Muscle of back (tissue), 11 donors: ENCODE results near the gene CYFIP2. TPM values are rescaled to one million over a fixed set of nuclear protein-coding genes. Genes with fewer than 3 reads are reported as not detected.
"Not testable (repeated sequence)": the region's sequence is repeated elsewhere in the genome, so short reads cannot be mapped to it uniquely, and the experiment has no call there.

Source experiments
- DNase-seq, 3 donors: peaks; one replicate each; pipeline versions ENCODE4 v3.0.0 to v3.0.0-alpha.2; 2013
- polyA plus RNA-seq, 10 donors: library from polyadenylated mRNA; unstranded; fragments of 120-200 nt; gene quantifications; one replicate each; pipeline ENCODE4 v1.2.1, GENCODE V29; 2013; ENCODE audit not compliant: insufficient read length in 10 of 10

The CYFIP2 gene
- polyA plus RNA-seq, 10 donors: 4.0 to 15.4 (median 7.2) TPM

- DNase-seq: no peak
Measured at GRCh38 chr5:157388111-157388710, 122.3 kb downstream of the CYFIP2 start.

- no peak for DNase-seq
Measured at GRCh38 chr5:157389103-157389502, 123.2 kb downstream of the CYFIP2 start.

DNA sequence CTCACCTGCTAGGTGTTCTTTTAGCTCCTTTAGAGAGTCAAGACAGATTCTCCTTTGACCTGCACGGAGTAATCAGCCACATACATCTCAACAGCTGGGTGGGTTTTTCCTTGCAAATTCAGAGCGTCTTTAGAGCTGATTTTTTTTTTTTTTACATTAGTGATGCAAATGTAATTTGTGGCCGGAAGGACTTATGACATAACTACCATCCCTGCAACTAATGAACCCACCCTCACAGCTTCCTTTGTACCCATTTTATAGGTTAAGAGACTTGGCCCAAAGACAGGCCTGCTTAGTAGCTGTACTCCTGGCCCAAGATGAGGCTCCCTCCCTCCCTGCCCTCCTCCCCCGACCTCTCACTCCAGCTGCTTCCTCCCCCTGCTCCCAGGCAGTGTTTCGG is 124.2 kb downstream of the CYFIP2 start:
- DNase-seq: no peak

DNA sequence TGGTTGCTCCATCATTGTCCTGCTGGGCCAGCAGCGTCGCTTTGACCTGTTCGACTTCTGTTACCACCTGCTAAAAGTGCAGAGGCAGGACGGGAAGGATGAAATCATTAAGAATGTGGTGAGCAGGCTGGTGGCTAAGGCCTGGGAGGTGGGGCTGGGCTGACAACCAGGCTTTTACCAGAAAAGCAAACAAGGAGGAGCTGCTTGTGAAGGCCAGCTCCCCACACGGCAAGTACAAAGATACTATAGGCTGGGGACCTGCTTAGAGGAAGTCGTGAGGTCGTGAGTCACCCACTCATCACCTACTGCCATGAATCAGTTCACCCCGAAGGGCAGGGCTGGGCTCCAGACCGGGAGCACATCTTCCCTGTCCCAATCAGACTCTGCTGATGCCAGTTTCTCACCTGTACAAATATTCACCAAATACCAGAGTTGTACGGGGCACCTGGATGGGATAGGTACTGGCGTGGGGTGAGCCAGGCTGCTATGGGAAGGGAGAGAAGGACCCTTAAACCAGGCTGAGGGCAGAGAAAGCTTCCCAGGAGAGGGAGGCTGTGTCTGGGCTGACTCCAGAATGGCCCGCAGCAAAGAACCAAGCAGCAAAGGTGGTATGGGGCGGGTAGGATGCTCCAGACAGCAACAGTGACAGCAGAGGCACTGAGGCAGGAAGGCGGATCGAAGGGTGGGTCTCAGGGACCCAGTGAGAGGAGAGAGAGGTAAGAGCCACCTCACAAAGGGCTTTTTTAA is 124.8 kb downstream of the CYFIP2 start:
- peak in 1 of 3 donors; percentile 82 for DNase-seq

DNA sequence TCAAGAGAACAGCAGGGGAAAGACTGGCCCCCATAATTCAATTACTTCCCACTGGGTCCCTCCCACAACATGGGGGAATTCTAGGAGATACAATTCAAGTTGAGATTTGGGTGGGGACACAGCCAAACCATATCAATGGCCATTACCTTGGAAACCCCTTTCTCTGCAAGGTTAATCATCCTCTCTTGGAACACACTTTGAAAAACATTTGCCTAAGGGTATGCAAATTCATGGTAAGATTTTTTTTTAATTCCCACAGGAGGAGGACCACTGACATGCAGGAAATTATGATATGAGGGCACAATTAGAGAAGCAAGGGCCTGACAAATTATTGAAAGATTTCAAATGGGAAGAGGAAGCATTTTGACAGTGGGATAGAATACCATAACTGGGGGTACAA is 132.4 kb downstream of the CYFIP2 start:
- DNase-seq: no peak

DNA sequence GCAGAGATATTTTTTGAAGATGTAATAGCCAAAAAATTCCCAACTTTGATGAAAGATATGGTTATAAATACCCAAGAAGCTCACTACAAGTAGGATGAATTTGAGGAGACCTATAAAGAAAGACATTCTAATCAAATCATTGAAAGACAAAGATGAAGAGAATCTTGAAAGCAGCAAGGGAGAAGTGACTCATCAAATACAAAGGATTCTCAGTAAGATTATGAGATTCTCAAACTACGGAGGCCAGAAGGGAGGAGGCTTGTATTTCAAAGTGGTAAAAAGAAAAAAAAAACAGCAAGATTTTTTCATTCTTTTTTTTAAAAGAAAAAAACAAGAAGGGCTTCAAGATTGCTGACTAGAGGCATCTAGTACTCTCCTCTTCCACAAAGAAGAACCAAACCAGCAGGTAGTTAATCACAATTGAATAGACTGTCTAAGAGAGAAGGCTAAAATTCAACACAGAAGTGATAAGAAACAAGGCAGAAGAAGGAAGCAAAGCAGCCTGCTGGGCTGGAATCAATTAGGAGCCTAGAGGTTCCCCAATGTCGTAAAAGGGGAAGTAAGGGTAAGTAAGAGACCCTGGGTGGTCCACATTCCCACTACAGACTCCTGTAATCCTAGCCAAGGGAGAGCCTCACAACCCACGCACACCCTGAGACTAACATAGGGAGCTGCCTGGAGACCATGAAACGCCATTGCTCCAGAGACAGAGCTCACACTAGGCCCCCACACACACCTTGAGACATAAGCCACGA is 135.0 kb downstream of the CYFIP2 start:
- no peak for DNase-seq

GRCh38 chr5:157415838-157416237 is 149.9 kb downstream of the CYFIP2 start:
- DNase-seq: no peak

DNA sequence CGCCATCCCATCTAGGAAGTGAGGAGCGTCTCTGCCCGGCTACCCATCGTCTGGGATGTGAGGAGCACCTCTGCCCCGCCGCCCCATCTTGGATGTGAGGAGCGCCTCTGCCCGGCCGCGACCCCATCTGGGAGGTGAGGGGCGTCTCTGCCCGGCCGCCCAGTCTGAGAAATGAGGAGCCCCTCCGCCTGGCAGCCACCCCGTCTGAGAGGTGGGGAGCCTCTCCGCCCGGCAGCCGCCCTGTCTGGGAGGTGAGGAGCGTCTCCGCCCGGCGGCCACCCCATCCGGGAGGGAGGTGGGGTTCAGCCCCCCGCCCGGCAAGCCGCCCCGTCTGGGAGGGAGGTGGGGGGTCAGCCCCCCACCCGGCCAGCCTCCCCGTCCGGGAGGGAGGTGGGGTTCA is 153.6 kb downstream of the CYFIP2 start:
- not testable (repeated sequence) for DNase-seq

DNA sequence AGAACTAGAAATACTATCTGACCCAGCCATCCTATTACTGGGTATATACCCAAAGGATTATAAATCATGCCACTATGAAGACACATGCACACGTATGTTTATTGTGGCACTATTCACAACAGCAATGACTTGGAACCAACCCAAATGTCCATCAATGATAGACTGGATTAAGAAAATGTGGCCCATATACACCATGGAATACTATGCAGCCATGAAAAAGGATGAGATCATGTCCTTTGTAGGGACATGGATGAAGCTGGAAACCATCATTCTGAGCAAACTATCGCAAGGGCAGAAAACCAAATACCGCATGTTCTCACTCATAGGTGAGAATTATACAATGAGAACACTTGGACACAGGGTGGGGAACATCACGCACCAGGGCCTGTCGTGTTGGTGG is 164.0 kb downstream of the CYFIP2 start:
- DNase-seq: not testable (repeated sequence)

DNA sequence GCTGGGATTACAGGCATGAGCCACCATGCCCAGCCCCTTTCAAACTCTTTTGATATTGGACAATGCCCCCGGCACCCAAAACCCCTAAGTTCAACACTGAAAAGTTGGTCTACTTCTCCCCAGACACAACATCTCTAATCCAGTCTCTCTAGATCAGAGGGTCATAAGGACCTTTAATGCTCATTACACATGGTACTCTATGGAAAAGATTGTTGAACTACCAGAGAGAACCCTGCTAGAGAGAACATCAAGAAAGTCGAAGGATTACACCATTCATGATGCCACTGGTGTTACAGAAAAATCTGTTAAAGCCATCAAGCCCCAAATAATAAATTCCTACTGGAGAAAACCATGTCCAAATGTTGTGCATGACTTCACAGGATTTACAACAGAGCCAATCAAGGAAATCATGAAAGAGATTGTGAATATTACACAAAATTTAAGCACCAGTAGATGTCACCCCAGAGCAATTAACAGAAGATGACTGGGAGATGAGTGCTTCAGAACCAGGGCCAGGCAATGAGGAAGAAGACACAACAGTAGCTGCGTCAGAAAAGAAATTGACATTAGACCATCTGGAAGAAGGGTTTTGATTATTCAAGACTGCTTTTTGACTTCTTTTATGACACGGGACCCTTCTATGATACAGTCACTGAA is 165.7 kb downstream of the CYFIP2 start:
- peak; percentile 53 to 78 (median 68) for DNase-seq

- no peak for DNase-seq
Measured at GRCh38 chr5:157434096-157434495, 168.2 kb downstream of the CYFIP2 start.

- DNase-seq: peak; percentile 57 to 91 (median 83)
Measured at GRCh38 chr5:157443041-157443549, 177.2 kb downstream of the CYFIP2 start.

- no peak for DNase-seq
Measured at GRCh38 chr5:157444224-157444623, 178.3 kb downstream of the CYFIP2 start.

Other genes with a start within 250 kb of the CYFIP2 start
- under 1 TPM in 3 of 10 donors, not detected in 7; 0.11 to 0.46 (median 0.16) TPM for gene HAVCR1, start 207.0 kb upstream of the CYFIP2 start, polyA plus RNA-seq
- 1 to 10 TPM; 1.5 to 3.1 (median 2.3) TPM for gene HAVCR2, start 157.1 kb upstream of the CYFIP2 start, polyA plus RNA-seq
- gene MED7, start 123.3 kb upstream of the CYFIP2 start, polyA plus RNA-seq: 10 to 100 TPM; 11.2 to 13.7 (median 12.4) TPM
- gene GARIN3, start 99.9 kb upstream of the CYFIP2 start, polyA plus RNA-seq: not detected
- gene ITK, start 85.3 kb upstream of the CYFIP2 start, polyA plus RNA-seq: 10 to 100 TPM in 1 of 10 donors, 1 to 10 TPM in 1, under 1 TPM in 8; 0.15 to 12.4 (median 0.49) TPM
- 1 to 10 TPM in 3 of 10 donors, under 1 TPM in 7; 0.05 to 1.5 (median 0.34) TPM for gene NIPAL4, start 194.1 kb downstream of the CYFIP2 start, polyA plus RNA-seq